CD4-positive, alpha-beta T cell treated with Interleukin-6 for 4 hours (primary cell): ENCODE measurements around the gene PLAGL2.

Experiments
- DNase-seq: peaks from one replicate; pipeline ENCODE4 v3.0.0-alpha.2; 2020; ENCODE audit warnings: mixed read lengths

Gene PLAGL2

DNA sequence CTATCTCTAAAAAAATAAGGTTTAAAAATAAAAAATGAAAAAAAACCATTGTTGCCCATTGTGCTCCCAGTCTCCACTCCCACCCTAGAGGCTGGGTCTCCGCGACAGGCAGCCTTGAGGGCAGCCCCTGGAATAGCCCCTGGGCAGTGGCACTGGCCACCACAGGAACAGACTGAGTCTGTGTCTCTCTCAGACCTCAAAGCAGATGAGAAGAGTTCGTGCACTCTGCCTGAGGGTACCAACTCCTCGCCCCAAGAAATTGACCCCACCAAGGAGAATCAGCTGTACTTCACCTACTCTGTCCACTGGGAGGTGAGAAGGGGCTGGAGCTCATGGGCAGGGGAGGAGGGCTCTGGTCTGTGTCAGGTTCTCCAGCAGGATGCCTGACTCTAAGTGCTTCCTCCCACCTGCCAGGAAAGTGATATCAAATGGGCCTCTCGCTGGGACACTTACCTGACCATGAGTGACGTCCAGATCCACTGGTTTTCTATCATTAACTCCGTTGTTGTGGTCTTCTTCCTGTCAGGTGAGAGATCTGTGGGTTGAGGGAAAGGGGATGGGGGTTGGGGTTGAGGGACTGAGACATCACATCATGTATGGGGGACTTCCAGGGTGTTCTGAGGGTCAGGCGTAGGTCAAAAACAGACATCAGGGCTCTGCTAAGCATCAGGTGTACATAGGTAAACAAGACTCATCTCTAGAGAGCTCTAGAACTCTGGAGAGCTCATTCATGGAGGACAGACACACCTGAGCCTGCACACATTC is 62.5 kb downstream of the PLAGL2 start:
- no peak for DNase-seq

DNA sequence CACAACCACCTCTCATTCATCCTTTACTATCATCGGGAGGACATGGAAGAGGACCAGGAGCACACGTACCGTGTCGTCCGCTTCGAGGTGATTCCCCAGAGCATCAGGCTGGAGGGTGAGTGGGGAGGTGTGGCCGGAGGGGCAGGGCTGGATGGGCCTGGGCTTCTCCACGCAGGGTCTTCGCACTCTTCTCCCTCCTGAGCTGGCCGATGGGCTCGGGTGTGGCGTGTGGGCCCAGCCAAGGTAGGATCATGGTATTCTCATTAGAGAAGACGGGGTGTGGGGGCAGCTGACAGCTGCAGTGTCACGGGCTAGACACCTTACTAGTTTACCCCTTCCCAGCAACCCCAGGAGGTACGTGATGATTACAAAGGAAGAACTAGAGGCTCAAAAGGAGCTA is 64.6 kb downstream of the PLAGL2 start:
- no peak for DNase-seq
